ENCODE measurements around the gene VRK3.

The VRK3 gene

DNA sequence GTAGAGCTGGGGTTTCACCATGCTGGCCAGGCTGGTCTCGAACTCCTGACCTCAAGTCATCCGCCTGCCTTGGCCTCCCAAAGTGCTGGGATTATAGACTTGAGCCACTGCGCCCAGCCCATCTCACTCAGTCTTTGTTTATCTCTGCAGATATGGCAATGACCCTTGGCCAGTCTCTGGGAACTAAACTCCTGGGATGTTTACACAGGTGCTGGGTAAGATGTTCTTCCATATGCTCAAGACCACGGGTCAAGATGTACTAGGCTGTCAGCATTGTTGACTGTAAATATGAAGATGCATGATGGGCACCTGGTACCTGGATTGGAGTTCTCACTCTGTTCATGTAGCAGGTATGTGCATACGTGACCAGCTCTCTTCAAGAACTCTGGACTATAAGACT is 36.5 kb upstream of the VRK3 start:
- TF ChIP-seq EZH2 (IDR thresholded peaks at IDR 0.05; ENCODE audit: borderline replicate concordance, low read length): no peak
- TF ChIP-seq, protein P1, sequence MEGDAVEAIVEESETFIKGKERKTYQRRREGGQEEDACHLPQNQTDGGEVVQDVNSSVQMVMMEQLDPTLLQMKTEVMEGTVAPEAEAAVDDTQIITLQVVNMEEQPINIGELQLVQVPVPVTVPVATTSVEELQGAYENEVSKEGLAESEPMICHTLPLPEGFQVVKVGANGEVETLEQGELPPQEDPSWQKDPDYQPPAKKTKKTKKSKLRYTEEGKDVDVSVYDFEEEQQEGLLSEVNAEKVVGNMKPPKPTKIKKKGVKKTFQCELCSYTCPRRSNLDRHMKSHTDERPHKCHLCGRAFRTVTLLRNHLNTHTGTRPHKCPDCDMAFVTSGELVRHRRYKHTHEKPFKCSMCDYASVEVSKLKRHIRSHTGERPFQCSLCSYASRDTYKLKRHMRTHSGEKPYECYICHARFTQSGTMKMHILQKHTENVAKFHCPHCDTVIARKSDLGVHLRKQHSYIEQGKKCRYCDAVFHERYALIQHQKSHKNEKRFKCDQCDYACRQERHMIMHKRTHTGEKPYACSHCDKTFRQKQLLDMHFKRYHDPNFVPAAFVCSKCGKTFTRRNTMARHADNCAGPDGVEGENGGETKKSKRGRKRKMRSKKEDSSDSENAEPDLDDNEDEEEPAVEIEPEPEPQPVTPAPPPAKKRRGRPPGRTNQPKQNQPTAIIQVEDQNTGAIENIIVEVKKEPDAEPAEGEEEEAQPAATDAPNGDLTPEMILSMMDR (IDR thresholded peaks at IDR 0.05; ENCODE audit: low read length): no peak
- Histone ChIP-seq H3K9me3 (ENCODE audit: low read length) (peaks cover 22% of the 10 kb centered on the region), H3F3A (ENCODE audit: insufficient read depth, low read length) (no peaks in the 10 kb centered on the region), H3K4me1 (ENCODE audit: insufficient read depth, low read length, severe bottlenecking) (no peaks in the 10 kb centered on the region), H3K79me2 (ENCODE audit: insufficient read depth, low read length) (no peaks in the 10 kb centered on the region), H4K20me1 (ENCODE audit: insufficient read depth, low read length) (no peaks in the 10 kb centered on the region), H3K27me3 (ENCODE audit: insufficient read depth, low read length) (no peaks in the 10 kb centered on the region), H3K9me2 (ENCODE audit: low read depth, low read length) (no peaks in the 10 kb centered on the region), H2AFZ (ENCODE audit: low read length) (no peak overlapping the region), H3K4me2 (ENCODE audit: low read length) (no peak overlapping the region), H3K9ac (ENCODE audit: low read length) (no peak overlapping the region), H3K36me3 (ENCODE audit: insufficient read depth, low read length) (no peaks in the 10 kb centered on the region), H3K4me3 (ENCODE audit: low read depth, low read length, poor library complexity, severe bottlenecking) (no peak overlapping the region), H3K27ac (ENCODE audit: low read depth, low read length, poor library complexity, severe bottlenecking) (no peak overlapping the region)

DNA sequence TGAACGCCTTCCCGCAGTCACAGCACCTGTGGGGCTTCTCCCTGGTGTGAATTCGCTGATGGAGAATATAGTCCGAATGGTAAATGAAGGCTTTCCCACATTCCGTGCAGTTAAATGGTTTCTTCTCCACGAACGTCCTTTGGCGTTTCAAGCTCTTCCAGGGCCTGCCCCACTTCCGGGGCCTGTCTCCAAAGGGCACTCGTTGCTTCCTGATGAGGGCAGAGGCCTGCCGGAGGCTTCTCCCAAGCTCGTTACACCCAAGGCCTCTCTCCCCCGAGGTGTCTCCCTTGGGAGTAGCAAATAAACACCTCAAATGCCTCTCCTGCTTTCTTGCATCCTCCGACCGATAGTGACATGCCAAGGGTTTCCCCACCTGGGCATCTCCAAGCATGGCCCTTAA is 34.9 kb upstream of the VRK3 start:
- Histone ChIP-seq H3K9ac (ENCODE audit: low read length) (no peak overlapping the region), H3K79me2 (ENCODE audit: insufficient read depth, low read length) (no peaks in the 10 kb centered on the region), H3K27ac (ENCODE audit: low read depth, low read length, poor library complexity, severe bottlenecking) (no peak overlapping the region), H3K9me3 (ENCODE audit: low read length) (peaks cover 22% of the 10 kb centered on the region), H3K36me3 (ENCODE audit: insufficient read depth, low read length) (no peaks in the 10 kb centered on the region), H3F3A (ENCODE audit: insufficient read depth, low read length) (no peaks in the 10 kb centered on the region), H2AFZ (ENCODE audit: low read length) (no peak overlapping the region), H3K27me3 (ENCODE audit: insufficient read depth, low read length) (no peaks in the 10 kb centered on the region), H3K4me1 (ENCODE audit: insufficient read depth, low read length, severe bottlenecking) (no peaks in the 10 kb centered on the region), H3K4me3 (ENCODE audit: low read depth, low read length, poor library complexity, severe bottlenecking) (no peak overlapping the region), H4K20me1 (ENCODE audit: insufficient read depth, low read length) (no peaks in the 10 kb centered on the region), H3K4me2 (ENCODE audit: low read length) (no peak overlapping the region), H3K9me2 (ENCODE audit: low read depth, low read length) (no peaks in the 10 kb centered on the region)
- TF ChIP-seq EZH2 (IDR thresholded peaks at IDR 0.05; ENCODE audit: borderline replicate concordance, low read length): no peak
- TF ChIP-seq, protein P1 (IDR thresholded peaks at IDR 0.05; ENCODE audit: low read length): no peak

DNA sequence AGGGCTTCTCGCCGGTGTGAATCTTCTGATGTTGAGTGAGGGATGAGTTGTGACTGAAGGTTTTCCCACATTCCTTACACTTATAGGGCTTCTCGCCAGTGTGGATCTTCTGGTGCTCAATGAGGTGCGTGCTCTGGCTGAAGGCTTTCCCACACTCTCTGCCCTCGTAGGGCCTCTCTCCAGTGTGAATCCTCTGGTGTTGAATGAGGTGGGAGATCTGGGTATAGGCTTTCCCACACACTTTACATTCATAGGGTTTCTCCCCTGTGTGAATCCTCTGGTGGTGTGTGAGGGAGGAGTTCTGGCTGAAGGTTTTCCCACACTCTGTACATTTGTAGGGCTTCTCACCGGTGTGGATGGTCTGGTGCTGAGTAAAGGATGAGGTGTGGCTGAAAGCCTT is 33.9 kb upstream of the VRK3 start:
- TF ChIP-seq EZH2 (IDR thresholded peaks at IDR 0.05; ENCODE audit: borderline replicate concordance, low read length): no peak
- TF ChIP-seq, protein P1 (IDR thresholded peaks at IDR 0.05; ENCODE audit: low read length): no peak
- H3K4me1 ChIP-seq (ENCODE audit: insufficient read depth, low read length, severe bottlenecking): no peaks in the 10 kb centered on the region
- no peak overlapping the region for H3K9ac ChIP-seq (ENCODE audit: low read length)
- no peak overlapping the region for H3K4me2 ChIP-seq (ENCODE audit: low read length)
- no peaks in the 10 kb centered on the region for H3K36me3 ChIP-seq (ENCODE audit: insufficient read depth, low read length)
- H4K20me1 ChIP-seq (ENCODE audit: insufficient read depth, low read length): no peaks in the 10 kb centered on the region
- no peak overlapping the region for H3K4me3 ChIP-seq (ENCODE audit: low read depth, low read length, poor library complexity, severe bottlenecking)
- H3K27ac ChIP-seq (ENCODE audit: low read depth, low read length, poor library complexity, severe bottlenecking): no peak overlapping the region
- no peak overlapping the region for H2AFZ ChIP-seq (ENCODE audit: low read length)
- no peaks in the 10 kb centered on the region for H3F3A ChIP-seq (ENCODE audit: insufficient read depth, low read length)
- peaks cover 24% of the 10 kb centered on the region for H3K9me3 ChIP-seq (ENCODE audit: low read length)
- H3K79me2 ChIP-seq (ENCODE audit: insufficient read depth, low read length): no peaks in the 10 kb centered on the region
- no peaks in the 10 kb centered on the region for H3K9me2 ChIP-seq (ENCODE audit: low read depth, low read length)
- H3K27me3 ChIP-seq (ENCODE audit: insufficient read depth, low read length): no peaks in the 10 kb centered on the region

Measured in OCI-LY1 (cell line).